Fibroblast of the aortic adventitia (primary cell): ENCODE measurements around the gene GCNT2. TPM values are rescaled to one million over a fixed set of nuclear protein-coding genes. Genes with fewer than 3 reads are reported as not detected.

ENCODE experiments used
- DNase-seq: peaks from one replicate; pipeline ENCODE4 v3.0.0-alpha.2; 2010; ENCODE audit warnings: low read depth
- H3K4me3 ChIP-seq: 2 replicates; pipeline ENCODE4 v1.5.1; 2011; ENCODE audit warnings: low read depth, mild to moderate bottlenecking, control low read depth, low read length, moderate library complexity
- total RNA-seq: library from RNA; depleted of rRNA; stranded (reverse); fragments of >200 nt; gene quantifications from 2 replicates; pipeline ENCODE4 v1.2.3, GENCODE V29; 2012; ENCODE audit warnings: low replicate concordance
- TF ChIP-seq, protein P1 (sequence below): IDR thresholded peaks from 2 replicates; pipeline ENCODE4 v1.5.1; 2011; ENCODE audit warnings: mild to moderate bottlenecking, low read length, control low read depth, inconsistent platforms; ENCODE audit not compliant: insufficient read depth

Gene GCNT2
- total RNA-seq, 1 donor, result 2.5 TPM

DNA sequence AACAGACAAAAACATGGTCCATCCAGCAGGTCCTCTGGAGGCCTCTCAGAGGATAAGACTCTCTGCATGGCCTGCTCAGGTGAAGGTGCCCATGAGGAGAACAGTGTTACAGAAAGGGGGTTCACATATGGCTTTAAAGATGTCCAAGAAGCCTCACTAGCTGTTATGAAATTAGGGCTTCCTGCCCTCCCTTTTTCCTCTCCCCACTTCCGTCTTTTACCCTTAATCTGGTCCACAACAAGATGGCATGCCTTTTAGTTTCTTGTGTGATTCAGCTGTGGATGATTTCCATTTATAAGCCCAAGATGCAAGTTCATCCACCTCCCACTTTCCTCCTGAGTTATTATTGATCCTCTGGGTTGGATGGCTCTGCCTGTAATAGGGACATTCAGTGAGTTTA is 14.0 kb downstream of the GCNT2 start:
- H3K4me3 ChIP-seq, result no peak overlapping the region
- no peak for DNase-seq
- TF ChIP-seq, protein P1, sequence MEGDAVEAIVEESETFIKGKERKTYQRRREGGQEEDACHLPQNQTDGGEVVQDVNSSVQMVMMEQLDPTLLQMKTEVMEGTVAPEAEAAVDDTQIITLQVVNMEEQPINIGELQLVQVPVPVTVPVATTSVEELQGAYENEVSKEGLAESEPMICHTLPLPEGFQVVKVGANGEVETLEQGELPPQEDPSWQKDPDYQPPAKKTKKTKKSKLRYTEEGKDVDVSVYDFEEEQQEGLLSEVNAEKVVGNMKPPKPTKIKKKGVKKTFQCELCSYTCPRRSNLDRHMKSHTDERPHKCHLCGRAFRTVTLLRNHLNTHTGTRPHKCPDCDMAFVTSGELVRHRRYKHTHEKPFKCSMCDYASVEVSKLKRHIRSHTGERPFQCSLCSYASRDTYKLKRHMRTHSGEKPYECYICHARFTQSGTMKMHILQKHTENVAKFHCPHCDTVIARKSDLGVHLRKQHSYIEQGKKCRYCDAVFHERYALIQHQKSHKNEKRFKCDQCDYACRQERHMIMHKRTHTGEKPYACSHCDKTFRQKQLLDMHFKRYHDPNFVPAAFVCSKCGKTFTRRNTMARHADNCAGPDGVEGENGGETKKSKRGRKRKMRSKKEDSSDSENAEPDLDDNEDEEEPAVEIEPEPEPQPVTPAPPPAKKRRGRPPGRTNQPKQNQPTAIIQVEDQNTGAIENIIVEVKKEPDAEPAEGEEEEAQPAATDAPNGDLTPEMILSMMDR, result no peak

DNA sequence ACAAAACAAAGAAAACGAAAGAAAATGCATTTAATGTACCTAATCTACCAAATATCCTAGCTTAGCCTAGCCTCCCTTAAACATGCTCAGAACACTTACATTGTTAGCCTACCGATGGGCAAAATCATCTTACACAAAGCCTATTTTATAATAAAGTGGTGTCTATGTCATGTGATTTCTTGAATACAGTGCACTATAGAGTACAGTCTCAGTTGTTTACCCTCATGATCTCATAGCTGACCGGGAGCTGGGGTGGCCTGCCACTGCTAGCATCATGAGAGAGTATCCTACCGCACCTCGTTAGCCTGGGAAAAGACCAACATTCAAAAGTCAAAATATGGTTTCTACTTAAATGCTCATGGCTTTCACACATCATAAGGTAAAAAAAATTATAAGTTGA is 16.6 kb downstream of the GCNT2 start:
- DNase-seq, result no peak
- no peak overlapping the region for H3K4me3 ChIP-seq
- TF ChIP-seq, protein P1, result no peak

DNA sequence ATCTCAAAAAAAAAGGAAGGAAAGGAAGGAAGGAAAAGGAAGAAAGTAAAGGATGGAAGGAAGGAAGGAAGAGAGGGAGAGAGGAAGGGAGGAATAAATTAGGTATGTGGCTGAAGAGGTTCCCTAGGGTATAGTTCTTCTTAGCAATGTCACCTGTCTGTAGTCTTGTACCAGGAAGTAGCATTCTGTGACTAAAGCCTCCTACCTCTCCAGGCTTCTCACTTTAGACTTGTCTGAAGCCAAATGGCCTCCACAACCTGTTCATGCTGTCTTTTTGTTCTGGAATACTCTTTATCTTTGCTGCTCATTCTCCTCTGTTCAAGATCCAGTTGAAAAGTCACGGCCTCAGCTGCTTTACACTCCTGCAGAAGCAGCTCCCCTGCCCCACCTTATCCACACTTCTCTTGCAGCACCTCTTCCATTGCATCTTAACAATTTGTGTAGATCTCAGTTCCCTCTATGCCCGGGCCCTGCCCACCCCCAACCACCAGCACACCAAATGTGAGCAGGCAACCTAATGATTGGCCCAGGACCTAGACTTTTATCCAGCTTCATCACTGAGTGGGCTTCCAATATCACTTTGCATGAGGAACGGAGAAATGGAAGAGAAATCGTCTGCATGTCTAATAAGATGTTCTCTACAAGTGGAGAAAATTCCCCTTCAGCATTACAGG is 19.1 kb downstream of the GCNT2 start:
- H3K4me3 ChIP-seq, result no peak overlapping the region
- no peak for DNase-seq
- TF ChIP-seq, protein P1, result no peak

DNA sequence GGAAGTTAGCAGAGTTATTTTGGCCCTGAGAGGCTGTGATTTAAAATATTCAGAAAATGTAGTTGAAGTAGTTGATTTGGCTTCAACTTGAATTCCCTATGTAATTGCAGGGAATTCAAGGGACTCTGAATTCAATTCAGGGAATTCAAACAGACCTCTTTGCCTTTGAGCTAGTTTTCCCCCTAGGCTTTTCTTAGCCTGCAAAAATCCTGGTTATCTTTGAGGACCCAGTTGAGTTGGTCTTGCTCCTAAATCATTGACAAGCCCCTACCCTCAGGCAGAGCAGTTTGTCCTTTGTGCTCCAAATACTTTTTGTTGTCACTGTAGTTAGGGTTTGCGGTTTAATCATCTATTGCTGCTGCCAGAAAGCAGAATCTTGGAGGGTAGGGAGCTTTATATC is 20.4 kb downstream of the GCNT2 start:
- no peak overlapping the region for H3K4me3 ChIP-seq
- TF ChIP-seq, protein P1, result no peak
- DNase-seq, result no peak

DNA sequence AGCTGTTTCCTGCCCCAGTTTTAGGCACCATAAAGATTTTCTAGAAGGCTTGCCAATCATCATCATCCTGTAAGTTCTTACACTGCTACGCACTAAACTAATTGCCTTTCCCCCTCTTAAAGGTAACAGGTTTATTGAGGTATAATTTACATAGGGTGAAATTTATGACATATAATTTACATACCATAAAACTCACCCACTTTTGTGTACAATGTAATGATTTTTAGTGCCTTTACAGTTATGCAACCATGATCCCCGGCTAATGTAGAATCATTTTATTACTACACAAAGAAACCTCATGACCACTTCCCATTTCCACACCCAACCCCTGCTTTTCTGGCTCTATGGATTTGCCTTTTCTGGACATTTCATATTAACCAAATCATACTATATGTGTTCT is 21.1 kb downstream of the GCNT2 start:
- TF ChIP-seq, protein P1, result no peak
- no peak for DNase-seq
- H3K4me3 ChIP-seq, result no peak overlapping the region

DNA sequence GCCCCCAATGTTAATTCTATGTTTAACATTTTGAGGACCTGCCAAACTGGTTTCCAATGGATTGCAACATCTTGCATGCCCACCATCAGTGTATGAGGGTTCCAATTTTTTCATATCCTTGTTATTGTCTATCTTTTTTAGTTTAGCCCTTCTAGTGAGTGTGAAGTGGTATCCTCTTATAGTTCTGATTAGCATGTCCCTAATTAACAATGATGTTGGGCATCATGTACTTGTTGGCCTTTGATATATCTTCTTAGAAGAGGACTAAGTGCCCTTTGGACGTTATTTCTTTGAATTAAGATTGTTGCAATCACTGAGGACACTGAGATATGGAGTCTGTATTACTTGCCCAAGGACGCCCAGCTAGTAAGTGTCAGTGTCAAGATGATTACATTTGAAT is 22.3 kb downstream of the GCNT2 start:
- H3K4me3 ChIP-seq, result no peak overlapping the region
- TF ChIP-seq, protein P1, result no peak

DNA sequence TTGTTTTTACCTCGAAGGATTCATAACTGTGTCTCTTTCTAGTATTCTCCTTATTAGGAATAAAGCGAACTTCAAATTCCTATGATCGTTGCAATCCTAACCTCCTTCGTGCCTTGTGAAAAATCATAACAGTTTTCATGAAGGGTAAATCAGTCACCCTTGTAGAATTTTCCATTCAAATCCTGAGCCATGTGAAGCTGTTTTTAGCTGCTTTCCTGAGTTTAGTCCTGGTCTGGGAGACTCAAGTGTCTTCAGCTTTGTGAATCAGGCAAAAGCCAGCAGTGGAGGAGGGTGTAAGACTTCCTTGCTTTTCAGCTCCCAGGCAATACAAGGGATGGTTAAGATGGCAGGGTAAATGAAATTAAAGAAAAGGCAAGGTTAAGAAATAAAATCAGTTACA is 24.3 kb downstream of the GCNT2 start:
- no peak overlapping the region for H3K4me3 ChIP-seq
- DNase-seq, result no peak
- TF ChIP-seq, protein P1, result no peak

More for the DNA sequence above, 22.3 kb downstream of the GCNT2 start:
- no peak for DNase-seq
